Measurements from ENCODE around the gene ROBO2.

ROBO2 gene

GRCh38 chr3:77039606-77040171 lies at the start of gene ROBO2:
ROBO2 (plus strand) TSS chr3:77040099; CDS start chr3:77040786, 687 bp downstream.
- no peak for DNase-seq (ENCODE audit: low read depth in 2 of 2)

GRCh38 chr3:76990606-76991005 lies 49.3 kb upstream of the ROBO2 start:
- DNase-seq (ENCODE audit: low read depth in 2 of 2) = no peak

GRCh38 chr3:76991165-76991564 lies 48.7 kb upstream of the ROBO2 start:
- no peak for DNase-seq (ENCODE audit: low read depth in 2 of 2)

- DNase-seq (ENCODE audit: low read depth in 2 of 2) = no peak
These were observed 42.2 kb upstream of the ROBO2 start for GRCh38 chr3:76997733-76998132.

- DNase-seq (ENCODE audit: low read depth in 2 of 2) = no peak
These were observed 41.3 kb upstream of the ROBO2 start for GRCh38 chr3:76998555-76998954.

GRCh38 chr3:77001062-77001701 lies 38.7 kb upstream of the ROBO2 start:
- DNase-seq (ENCODE audit: low read depth in 2 of 2) = no peak

- no peak for DNase-seq (ENCODE audit: low read depth in 2 of 2)
These were observed 25.7 kb upstream of the ROBO2 start for GRCh38 chr3:77014226-77014625.

GRCh38 chr3:77025471-77025870 lies 14.4 kb upstream of the ROBO2 start:
- no peak for DNase-seq (ENCODE audit: low read depth in 2 of 2)

GRCh38 chr3:77026904-77027634 lies 12.8 kb upstream of the ROBO2 start:
- no peak for DNase-seq (ENCODE audit: low read depth in 2 of 2)

- no peak for DNase-seq (ENCODE audit: low read depth in 2 of 2)
These were observed 11.9 kb upstream of the ROBO2 start for GRCh38 chr3:77028005-77028404.

GRCh38 chr3:77038468-77038929 lies 1.4 kb upstream of the ROBO2 start:
- no peak for DNase-seq (ENCODE audit: low read depth in 2 of 2)

GRCh38 chr3:77038930-77039605 lies 831 bp upstream of the ROBO2 start:
- DNase-seq (ENCODE audit: low read depth in 2 of 2) = no peak

GRCh38 chr3:77040216-77040615 lies 317 bp downstream of the ROBO2 start:
- no peak for DNase-seq (ENCODE audit: low read depth in 2 of 2)

GRCh38 chr3:77040926-77041722 lies 1.2 kb downstream of the ROBO2 start:
- DNase-seq (ENCODE audit: low read depth in 2 of 2) = no peak

GRCh38 chr3:77041811-77042210 lies 1.9 kb downstream of the ROBO2 start:
- DNase-seq (ENCODE audit: low read depth in 2 of 2) = no peak

GRCh38 chr3:77042343-77042742 lies 2.4 kb downstream of the ROBO2 start:
- DNase-seq (ENCODE audit: low read depth in 2 of 2) = no peak

- no peak for DNase-seq (ENCODE audit: low read depth in 2 of 2)
These were observed 3.0 kb downstream of the ROBO2 start for GRCh38 chr3:77042882-77043281.

GRCh38 chr3:77045686-77046085 lies 5.8 kb downstream of the ROBO2 start:
- no peak for DNase-seq (ENCODE audit: low read depth in 2 of 2)

GRCh38 chr3:77048186-77048585 lies 8.3 kb downstream of the ROBO2 start:
- DNase-seq (ENCODE audit: low read depth in 2 of 2) = no peak

- no peak for DNase-seq (ENCODE audit: low read depth in 2 of 2)
These were observed 11.7 kb downstream of the ROBO2 start for GRCh38 chr3:77051591-77051990.

GRCh38 chr3:77052051-77052501 lies 12.2 kb downstream of the ROBO2 start:
- DNase-seq (ENCODE audit: low read depth in 2 of 2) = no peak
